Stimulated activated CD4-positive, alpha-beta T cell treated with anti-CD3 and anti-CD28 coated beads, TNF-alpha, amount 100 ng/mL, for 1 hour (primary cell): ENCODE measurements around the gene ADGRG2.
"Not testable (repeated sequence)": the region's sequence is repeated elsewhere in the genome, so short reads cannot be mapped to it uniquely, and the experiment has no call there.

ENCODE experiments used
- DNase-seq, 3 donors: peaks; one replicate each; pipeline ENCODE4 v3.0.0-alpha.2; 2020; ENCODE audit warnings: low read depth in 3 of 3, low spot score in 1 of 3

Gene ADGRG2

DNA sequence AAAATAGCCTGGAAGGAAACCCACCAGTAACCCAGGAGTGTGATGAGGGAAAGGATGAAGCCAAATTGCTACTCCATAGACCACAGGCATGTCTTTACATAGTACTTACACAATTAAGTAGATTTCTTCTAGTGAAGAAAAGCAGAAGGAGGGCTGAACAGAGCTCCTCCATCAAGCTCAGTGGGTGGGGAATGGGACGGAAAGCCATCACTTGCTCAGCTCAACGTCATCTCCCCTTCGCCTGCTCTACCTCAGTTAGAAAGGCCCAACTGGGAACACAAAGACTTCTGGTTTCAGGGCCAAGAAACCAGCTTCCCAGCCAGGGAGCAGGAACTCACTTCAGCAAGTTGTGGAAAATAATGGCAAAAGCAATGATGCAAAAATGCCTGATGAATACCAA is 36.6 kb downstream of the ADGRG2 start:
- no peak for DNase-seq

DNA sequence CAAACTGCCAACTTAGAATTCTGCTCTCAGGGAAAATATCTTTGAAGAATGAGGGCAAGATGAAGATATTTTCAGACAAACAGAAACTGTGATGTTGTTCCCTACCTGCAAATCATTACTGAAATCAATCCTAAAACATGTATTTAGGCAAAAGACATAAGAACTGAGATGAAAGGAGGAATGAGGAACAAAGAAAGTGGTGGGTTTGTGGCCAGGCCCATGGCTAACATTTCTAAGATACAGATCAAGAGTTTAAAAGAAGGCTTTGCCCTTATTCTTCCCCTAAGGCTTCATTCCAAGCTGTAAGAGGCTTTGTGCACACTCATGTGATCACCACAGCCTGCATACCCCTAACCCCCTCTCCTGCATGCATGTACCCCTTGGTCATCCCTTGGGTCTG is 46.5 kb downstream of the ADGRG2 start:
- no peak for DNase-seq

DNA sequence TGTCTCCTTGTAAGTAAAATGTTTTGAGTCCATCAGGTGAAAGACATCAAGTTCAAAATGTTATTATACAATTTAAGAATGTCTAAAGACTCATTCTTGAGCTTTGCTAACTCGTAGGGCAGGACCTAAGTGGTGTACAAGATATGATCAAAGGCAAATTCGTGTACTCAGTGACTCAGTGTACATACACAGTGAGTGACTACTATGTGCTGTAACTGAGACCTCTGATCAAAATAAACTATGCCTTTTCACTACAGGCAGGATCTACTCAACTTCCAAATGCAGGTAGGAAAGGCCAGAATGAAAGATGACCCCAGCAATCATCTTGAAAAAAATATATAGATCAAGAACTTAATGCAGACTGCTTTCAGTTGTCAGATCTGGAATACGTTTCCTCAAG is 49.9 kb downstream of the ADGRG2 start:
- DNase-seq = no peak

DNA sequence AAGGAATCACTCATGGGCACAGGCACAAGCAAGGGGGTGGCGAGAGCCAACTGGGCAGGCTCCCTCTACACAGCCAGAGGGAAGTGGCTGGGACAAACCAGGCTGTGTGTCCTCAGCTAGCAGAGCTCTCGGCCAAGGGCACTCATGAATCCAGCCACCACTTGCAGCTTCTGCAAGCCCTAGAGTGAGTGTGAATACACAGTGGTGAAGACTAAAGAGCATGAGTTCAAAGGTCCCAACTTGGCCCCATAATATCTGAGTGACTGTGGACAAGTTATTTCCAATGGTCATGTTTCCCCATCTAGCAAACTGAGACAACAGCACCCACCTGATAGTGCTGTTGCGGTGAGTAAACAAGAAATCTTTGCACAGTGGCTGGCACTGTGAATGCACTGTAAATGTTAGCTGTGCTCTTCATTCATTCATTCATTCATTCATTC is 51.7 kb downstream of the ADGRG2 start:
- DNase-seq = no peak

DNA sequence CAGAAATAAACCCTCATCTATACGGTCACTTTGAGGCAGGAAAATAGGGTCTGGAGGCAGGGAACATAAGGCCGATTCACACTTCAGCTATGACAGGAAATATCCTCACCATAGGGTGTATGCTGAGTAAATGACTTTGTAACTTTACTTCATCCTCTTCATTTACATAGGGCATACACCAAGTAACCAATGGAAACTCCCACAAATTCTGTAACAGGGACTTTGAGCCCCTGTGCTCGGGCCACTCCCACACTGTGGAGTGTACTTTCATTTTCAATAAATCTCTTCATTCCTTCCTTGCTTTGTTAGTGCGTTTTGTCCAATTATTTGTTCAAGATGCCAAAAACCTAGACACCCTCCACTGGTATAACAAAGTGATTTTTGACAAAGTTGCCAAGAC is 55.3 kb downstream of the ADGRG2 start:
- DNase-seq = not testable (repeated sequence)

DNA sequence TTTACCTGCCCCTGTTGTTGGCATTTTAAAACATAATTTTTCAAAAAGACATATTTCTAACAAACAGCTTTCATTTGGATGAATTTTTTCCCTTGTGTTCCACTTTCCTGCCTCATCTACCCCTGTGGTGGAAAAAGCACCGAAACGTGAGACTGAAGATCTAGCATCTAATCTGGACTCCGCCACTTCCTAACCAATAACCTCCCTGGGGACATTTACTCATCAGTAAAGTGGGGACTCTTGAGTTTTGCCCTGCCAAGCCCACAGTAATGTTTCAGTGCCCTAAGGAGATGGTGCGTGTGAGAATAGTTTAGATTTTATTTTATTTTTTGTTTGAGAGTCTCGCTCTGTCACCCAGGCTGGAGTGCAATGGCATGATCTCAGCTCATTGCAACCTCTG is 56.7 kb downstream of the ADGRG2 start:
- DNase-seq = no peak

DNA sequence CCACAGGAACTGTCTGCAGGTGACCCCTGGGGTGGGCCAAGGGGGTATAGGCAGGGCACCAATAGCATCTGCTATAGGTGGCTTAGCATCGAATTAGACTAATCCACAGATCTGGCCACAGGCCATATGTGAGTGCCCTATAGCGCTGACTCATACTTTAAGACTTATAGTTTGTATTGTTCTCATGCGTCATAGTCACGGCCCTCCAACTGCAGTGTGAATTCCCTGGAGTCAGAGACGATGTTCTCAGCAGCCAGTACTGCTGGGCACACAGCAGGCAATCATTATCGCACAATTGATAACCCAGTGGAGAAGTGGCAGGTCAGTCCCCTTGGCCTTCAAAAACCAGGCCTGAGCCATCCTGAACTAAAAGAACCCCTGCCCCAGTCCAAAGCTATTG is 58.1 kb downstream of the ADGRG2 start:
- no peak for DNase-seq

DNA sequence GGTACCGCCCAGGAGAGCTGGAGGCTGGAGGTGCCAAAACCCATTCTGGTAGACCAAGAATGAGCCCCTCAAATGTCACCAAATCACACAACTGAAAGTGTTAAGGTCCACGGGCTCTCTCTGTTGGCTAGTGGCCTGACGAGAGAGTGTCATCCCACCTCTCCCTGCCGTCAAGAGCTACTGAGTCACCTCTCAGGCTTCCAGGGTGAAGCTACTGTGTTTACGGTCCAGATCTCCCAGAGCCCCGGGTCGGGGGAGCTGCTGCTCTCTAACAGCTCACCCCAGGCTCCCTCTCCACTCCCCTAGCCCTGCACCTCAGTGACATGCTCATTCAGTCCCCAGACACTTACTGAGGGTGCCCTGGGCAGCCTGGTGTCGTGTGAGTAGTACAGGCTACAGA is 59.2 kb downstream of the ADGRG2 start:
- DNase-seq = no peak

DNA sequence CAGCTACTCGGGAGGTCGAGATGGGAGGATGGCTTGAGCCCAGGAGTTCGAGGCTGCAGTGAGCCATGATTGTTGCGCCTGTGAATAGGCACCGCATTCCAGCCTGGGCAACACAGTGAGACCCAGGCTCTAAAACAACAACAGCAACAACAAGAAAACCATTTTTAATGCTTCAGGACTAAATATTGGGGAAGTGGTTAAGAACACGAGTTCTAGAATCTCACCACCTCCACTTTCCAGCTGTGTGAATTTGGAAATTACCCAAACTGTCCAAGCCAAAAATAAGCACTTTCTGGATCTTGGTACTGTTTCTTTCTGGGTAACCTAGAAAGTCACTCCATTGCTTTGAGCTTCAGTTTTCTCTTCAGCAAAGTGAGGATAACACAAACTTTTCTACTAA is 63.2 kb downstream of the ADGRG2 start:
- no peak for DNase-seq

DNA sequence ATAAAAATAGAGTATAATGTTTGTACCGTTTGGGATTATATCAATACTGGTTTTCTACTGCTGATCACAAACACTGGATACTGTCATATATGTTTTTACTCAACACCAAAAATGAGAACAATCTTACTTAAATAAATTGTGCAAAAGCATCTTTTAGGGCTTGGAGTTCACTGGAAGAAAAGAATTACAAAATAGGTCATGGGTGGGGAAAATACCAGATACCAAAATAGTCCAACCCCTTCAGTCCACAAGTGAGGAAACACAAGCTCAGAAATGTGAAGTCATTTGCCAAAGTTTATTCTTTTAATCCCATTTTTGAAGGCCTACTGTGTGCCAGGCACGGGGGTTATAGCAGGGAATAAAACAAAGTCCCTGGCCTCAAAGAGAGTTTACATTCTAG is 64.4 kb downstream of the ADGRG2 start:
- no peak for DNase-seq

DNA sequence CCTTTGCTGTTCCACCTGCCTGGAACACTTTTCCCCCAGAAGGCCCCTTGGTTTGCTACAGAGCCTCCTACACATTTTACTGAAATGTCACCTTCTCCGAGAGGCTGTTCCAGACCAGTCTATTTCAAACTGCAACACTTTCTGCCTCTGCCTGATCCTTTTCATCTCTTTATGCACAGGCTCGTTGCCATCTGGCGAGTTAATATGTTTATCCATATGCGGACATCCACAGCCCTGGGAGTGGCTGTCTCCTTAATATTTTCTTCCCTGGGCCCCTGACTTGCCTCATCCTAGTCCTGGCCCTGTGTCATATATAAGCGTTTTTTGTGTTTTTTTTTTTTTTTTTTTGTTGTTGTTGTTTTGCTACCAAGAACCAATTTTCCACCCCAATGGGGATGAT is 73.2 kb downstream of the ADGRG2 start:
- DNase-seq = no peak

DNA sequence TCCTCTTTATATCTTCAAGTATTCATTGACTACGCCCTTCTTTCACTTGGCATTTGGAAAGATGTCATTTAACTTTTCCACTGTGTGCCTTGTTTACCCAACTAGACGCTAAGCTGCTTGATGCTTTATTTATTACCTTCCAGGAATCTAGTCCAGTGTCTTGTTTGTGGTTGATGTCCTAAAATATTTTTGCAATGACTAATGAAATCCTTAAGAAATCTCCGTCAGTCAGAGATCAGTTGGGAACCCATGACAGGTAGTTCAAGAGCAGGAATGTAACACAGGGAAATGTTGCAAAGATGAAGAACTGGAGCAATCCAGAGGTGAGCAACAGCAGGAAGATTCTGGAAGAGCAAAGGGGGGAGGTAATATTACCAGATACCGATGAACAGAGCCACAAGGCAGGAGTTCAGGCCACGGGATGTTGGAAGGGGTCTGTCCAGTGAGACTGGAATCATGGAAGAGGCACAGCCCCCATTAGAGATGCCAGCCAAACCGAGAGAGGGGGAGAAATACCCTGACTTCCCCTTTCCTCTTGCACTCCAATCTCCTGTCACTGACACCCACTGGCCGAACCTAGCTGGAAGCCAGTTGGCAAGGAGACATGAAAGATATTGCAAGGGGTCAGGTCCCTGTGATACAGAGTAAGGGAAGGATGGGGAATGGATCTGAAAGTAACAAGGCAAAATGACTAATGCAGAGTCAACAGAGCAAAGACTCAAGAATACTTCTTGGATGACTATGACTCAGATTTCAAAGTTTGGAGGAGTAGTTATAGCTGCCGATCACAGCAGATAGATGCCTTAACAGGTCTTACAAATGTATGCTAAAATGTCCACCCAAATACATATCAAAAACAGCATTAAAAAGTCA is 75.7 kb downstream of the ADGRG2 start:
- DNase-seq = no peak

DNA sequence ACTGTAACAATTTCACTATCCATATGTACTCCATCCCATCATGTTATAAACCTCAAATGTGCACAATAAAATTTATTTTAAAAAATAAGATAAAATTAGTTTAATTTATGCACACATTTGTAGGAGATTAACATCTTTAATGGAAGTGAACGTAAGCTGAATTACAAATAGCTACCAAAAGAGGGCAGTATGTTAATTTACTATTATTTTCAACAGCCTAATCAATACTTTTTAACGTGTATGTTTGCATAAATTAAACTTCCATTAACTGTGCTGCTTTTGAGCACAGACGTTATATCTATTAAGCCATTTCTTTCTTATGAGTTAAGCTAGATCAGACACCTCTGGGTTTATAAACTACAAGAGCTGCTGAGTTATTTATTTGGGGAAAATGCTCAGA is 81.9 kb downstream of the ADGRG2 start:
- DNase-seq = no peak

DNA sequence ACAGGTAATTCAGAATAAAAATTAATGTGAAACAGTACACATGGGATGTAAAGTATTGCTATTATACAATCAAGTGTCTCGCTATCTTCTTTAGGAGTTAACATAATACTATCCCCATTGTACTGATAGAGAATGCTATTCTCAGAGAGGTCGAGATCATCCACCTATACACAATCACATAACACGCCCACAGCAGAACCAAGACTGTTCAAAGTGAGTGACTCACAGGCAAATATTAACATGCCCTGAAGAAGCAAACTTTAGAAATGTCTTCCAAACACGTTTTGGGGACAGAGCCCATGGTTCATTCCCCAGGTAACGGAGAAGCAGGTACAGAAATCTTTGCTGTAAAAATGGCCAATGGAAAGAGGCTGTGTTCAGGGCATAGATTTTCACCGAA is 88.2 kb downstream of the ADGRG2 start:
- no peak for DNase-seq

DNA sequence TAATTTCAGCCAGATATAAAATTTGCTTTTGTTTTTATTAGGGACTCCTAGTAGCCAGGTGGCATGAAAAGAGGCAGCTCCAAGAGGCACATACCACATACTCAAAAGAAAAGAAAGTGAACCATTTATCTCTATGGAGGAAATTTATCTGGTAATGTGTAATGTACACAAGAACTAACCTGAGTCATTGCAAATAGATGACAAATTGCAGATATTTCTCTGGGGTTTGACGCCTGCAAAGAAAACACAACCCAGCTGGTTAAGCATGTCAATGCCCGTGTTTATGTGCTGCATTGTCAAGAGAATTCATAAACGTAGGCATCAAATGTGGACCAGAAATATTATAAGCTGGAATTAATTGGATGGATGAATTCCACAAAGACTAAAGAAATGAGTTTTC is 91.5 kb downstream of the ADGRG2 start:
- DNase-seq = no peak

DNA sequence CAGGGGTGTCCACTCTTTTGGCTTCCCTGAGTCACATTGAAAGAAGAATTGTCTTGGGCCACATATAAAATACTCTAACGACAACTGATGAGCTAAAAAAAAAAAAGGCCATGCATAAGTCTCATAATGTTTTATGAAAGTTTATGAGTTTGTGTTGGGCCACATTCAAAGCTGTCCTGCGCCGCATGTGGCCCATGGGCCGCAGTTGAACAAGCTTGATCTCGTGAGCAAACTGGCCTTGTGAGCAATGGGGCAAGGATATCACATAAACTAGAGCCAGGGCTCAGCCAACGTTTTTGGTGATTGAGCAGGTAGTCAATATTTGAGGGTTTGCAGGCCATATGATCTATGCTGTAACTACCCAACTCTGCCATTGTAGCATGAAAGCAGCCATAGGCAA is 93.7 kb downstream of the ADGRG2 start:
- no peak for DNase-seq

DNA sequence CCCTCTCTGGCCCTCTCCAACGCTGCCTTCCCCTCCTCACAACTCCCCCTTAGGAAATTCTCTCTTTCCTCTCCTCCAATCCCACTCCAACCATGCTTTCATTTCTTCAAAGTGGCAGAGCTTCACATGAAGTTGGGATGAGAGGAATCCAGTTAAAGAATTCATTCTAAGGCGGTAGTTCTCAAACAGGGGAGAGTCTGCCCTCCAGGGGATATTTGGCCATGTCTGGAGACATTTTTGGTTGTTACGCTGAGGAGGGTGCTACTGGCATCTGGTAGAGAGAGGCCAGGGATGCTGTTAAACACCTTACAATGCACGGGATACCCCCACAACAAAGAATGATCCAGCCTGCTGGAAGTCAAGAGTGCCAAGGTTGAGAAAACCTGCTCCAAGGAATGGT is 97.9 kb downstream of the ADGRG2 start:
- DNase-seq = no peak

DNA sequence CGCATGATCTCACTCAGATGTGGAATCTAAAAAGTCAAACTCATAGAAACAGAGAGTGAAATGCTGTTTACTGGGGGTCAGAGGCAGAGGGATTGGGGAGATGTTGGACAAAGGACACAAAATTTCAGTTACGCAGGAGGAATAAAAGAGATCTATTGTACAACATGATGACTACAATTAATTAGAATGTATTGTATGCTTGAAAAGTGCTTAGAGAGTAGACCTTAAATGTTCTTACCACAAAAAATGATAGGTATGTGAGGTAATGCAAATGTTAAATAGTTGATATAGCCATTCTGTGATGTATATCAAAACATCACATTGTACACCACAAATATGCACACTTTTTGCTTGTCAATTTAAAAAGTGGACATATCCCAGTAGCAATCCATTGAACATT is 102.3 kb downstream of the ADGRG2 start:
- no peak for DNase-seq

DNA sequence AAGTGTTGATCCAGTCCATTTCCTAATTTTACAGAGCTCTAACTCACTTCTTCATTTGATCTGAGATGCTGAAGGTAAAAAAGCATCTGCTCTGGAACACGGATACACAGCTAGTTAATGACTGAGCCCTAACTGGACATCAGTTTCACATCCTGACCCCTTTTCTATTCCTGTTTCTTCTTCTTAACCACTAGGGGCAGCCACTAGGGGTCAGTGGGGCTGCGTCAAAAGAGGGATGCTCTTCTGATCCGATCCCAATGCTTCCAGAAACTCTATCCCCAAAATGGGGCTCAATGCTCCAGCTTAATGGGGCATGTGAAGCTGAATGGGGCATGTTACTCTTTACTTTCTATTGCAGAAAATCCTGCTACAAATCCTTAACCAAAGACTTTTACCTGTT is 105.0 kb downstream of the ADGRG2 start:
- DNase-seq = no peak

DNA sequence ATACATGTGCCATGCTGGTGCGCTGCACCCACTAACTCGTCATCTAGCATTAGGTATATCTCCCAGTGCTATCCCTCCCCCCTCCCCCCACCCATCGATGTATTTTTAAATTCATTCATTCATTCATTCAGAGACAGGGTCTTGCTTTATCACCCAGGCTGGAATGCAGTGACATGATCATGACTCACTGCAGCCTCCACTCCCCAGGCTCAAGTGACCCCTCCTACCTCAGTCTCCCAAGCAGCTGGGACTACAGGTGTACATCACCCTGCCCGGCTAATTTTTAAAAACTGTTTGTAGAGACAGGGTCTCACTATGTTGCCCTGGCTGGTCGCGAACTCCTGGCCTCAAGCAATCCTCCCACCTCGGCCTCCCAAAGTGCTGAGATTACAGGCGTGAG is 105.7 kb downstream of the ADGRG2 start:
- DNase-seq = not testable (repeated sequence)

DNA sequence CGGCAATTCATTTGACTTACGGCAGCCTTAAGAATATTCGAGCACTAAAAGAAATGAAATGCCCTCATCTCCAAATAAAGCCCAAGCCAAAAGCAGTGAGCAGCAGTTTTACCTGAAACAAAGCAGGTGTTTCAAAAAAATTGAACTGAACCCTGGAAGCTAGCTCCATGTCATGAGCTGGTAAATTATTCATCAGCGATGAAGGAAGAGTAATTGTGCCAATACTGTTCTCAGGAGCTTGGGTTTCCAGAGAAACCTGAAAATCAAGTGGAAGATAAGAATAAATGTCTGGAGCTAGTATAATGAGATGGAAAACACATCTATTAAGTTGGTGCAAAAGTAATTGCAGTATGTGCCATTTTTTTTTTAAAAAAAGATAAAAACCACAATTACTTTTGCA is 114.4 kb downstream of the ADGRG2 start:
- DNase-seq = no peak

DNA sequence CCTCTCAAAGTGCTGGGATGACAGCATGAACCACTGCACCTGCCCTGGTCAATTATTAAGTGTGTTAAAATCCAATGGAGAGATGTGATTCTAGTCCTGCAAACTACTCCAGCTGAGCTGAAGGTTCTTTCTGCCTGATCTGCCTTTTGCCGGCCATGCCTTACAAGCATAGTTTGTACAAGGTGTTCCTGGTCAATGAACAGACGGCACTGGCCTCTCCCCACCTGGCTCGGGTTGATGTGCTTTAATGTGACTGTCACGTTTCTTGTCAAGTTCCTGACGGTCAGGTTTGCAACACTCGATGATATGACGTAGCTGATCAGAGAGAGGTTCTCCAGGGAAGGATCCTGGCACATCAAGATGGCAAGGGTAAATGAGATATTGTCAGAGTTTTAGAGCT is 115.3 kb downstream of the ADGRG2 start:
- DNase-seq = no peak

DNA sequence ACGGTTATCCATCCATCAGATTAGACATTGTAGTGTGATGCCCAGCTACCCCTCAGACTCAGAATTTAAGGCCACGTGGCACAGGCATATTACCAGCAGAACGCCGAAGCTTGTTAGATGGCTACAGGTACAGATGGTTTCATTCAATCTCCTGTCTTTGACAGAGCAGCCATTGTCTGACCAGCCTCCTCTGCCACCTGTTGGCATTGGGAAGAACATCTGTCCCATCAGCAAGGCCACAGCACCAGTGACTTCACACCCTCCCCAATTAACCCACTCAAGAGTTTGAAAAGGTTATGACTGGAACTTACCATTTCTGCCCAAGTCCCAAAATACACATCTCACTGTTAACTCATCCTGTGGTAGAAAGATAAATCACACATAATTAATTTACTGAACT is 116.4 kb downstream of the ADGRG2 start:
- DNase-seq = no peak
